Inferior parietal cortex (tissue), 1 donor: ENCODE results near the gene LBHD1.
"Not testable (repeated sequence)": the region's sequence is repeated elsewhere in the genome, so short reads cannot be mapped to it uniquely, and the experiment has no call there.

Experiments
- DNase-seq: peaks from one replicate; pipeline ENCODE4 v3.0.0-alpha.2; 2016; ENCODE audit errors: extremely low spot score

Gene LBHD1

DNA sequence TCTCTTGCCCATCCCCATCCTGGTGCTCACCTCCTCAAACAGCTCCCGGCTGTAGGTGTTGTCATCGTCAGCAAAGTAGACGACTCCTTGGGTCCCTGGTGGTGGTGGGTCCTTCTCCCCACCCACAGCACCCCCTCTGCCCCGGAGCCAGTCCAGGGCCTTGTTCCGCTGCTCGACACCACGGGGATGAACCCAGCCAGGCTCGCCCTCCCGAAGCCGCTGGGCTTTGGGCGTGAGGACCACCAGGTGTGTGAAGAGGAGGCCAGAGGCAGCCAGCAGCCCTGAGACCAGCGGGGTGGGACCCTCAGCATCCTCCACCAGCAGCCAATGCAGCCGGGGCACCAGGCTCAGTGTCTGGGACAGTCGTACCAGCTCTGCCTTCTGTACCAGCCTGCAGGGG lies 55.1 kb downstream of the LBHD1 start:
- not testable (repeated sequence) for DNase-seq

DNA sequence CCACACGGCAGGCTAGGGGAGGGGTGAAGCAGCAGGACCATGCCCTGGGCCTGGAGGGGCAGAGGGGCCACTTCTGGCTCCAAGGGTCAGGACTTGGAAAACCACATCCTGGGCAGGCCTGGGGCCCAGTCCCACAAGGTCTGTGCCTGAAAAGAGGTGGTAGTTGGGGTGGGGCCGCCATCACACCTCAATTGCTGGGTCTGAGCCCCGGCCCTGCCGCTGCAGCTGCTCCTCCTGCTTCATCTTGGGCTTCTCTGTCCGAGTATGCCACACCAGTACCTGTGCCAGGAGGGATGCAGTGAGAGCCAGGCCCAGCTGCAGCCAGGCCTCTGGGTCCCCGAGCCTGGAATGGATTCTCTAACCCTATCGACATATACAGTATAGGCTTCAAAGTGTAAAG lies 56.5 kb downstream of the LBHD1 start:
- DNase-seq = no peak

DNA sequence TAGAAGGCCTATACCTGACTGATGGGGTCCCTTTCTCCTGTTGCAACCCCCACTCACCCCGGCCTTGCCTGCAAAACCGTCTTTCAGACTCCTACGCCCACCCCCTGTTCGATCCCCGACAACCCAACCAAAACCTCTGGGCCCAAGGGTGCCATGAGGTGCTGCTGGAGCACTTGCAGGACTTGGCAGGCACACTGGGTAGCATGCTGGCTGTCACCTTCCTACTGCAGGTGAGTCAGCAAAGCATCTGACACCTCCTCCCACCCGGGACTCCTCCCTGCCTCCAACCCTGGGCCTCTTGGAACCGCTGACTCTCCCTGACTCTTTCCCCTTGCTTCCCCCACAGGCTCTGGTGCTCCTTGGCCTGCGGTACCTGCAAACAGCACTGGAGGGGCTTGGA lies 57.8 kb downstream of the LBHD1 start:
- DNase-seq = no peak

DNA sequence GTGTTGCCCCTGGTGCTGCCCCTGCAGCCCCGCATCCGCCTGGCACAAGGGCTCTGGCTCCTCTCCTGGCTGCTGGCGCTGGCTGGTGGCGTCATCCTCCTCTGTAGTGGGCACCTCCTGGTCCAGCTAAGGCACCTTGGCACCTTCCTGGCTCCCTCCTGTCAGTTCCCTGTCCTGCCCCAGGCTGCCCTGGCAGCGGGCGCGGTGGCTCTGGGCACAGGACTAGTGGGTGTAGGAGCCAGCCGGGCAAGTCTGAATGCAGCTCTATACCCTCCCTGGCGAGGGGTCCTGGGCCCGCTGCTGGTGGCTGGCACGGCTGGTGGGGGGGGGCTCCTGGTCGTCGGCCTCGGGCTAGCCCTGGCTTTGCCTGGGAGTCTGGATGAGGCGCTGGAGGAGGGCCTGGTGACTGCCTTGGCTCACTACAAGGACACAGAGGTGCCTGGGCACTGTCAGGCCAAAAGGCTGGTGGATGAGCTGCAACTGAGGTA lies 58.7 kb downstream of the LBHD1 start:
- no peak for DNase-seq
